ENCODE data around the gene SLC30A5.

GRCh38 chr5:69079556-69079955 is 14.3 kb upstream of the SLC30A5 start:
- TF ChIP-seq CTCF (IDR thresholded peaks at IDR 0.05) (no peak), CHD4 (IDR thresholded peaks at IDR 0.05; ENCODE audit: borderline replicate concordance) (no peak), RAD21 (conservative IDR thresholded peaks at IDR 0.05 in 1 of 2, IDR thresholded peaks at IDR 0.05 in 1 of 2) (no peak), NFE2L2 (conservative IDR thresholded peaks at IDR 0.05; ENCODE audit: low read length) (no peak), USF2 (IDR thresholded peaks at IDR 0.05) (no peak), CEBPB (IDR thresholded peaks at IDR 0.05) (no peak), HDAC2 (IDR thresholded peaks at IDR 0.05) (no peak)

Measured in A549 (cell line).